Activated CD4-positive, alpha-beta T cell treated with anti-CD3 and anti-CD28 coated beads, Interleukin-2, amount 50 U/mL, for 1 hour (primary cell): ENCODE results near the gene TRIM2.

Experiments used
- DNase-seq: peaks from one replicate; pipeline ENCODE4 v3.0.0-alpha.2; 2020

Gene TRIM2

DNA sequence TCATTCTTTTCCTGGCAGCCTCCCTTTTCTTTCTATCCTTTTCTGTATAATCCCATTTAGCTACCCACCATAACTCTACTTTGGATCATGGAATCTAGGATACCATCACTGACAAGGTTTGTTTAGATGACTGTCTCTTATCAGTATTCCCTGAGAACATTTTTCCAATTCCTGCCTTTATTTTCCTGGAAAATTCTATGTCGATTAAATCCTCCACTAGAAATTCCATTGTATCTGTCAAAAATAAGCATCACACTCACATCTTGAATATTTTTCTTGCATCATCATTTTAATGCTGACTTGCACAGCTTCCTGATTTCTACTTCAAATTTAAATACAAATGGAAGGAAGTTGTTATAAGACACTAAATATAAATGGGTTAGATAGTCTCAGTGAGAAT is 20.2 kb downstream of the TRIM2 start:
- no peak for DNase-seq

DNA sequence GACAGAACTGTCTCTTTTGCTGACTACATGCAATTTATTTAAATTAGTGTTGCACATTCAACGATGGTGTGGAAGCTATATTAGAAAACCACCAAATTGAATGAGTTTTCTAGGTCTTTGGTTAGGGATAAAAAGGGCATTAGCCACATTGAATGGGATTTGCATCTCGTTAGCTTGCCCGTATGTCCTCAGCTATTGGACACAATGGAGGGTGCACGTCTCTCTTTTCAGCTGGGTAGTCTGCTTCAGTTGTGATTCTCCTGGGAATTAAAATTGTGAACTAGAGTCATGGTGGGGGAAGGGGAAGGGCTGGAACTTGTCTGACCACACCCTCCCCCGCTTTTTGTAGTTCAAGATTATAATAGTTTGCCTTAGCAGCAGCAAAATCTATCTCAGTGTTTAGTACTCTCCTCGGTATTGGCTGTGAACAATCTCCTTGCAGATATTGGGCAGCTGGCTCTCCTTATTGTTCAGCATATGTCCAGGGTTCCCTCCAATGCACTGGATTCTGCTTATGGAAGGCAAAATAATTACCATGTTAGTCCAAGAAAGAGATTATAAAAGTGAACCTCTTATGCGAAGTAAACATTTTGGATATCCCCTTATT is 23.3 kb downstream of the TRIM2 start:
- DNase-seq: no peak

DNA sequence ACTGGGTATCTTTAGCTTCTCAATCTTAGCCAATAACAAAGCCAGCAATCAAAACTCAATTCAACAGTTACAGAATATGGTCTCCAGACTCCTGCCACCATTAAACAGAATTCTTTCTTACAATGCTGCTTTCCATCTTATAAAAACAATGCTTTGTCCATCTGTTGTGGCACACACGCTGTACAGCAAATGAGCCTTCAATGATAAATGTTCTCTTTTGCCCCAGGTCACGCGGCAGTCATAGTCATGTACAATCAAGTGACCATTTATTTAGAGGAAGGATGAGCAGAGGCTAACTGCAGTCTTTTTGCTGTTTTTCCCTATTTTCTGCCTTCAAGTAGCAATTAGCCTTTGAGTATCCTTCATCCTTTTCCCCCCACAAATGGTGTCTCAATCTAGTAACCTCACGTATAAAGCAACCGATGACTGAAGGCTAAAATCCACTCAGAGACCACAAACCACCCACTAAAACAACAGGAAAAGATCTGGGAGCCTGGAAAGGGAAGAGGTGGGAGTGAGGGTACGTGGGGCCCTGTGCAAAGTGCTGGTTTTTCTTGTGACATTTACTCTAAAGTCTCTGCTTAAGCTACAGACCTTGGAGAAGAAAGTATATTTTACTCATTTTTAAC is 24.4 kb downstream of the TRIM2 start:
- DNase-seq: no peak

- DNase-seq: no peak
These were observed 25.3 kb downstream of the TRIM2 start for GRCh38 chr4:153229545-153229944.

DNA sequence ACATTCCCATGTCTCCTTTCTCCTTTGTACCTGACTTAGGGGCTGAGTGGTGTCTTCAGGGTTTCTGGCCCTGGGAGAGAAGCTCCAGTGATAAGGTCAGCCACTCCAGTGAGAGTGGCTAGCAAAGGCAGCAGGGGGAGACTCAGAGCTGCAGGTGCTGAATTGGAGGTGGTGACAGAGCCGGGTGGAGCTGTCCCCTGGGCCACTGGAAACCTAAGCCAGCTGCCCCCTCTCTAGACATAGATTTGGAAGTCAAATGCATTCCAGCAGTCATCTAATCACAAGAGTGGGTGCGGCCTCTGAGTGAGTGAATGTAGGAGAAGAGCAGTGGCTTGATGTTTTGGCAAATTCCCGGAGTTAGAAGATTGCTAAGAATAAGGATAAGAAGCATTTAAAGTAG is 28.5 kb downstream of the TRIM2 start:
- DNase-seq: no peak

- DNase-seq: no peak
These were observed 29.6 kb downstream of the TRIM2 start for GRCh38 chr4:153233761-153234371.

DNA sequence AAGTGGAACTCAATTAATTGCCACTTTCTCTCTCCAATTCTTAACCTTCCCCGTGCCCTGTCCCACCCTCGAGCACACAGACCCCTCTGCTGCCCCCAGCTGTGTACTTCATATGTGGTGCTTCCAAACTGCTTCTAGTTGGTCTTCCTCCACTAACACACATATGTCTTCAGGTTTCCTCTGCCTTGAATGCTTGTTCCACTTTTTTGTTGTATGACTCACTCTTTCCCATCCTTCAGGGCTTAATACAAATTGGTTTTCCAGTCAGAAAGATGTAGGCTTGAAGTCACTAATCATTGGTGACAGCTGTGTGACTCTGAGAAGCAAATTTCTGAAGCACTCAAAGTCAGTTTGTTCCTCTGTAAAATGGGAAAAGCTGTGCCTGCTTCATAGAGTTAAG is 30.6 kb downstream of the TRIM2 start:
- no peak for DNase-seq

GRCh38 chr4:153238135-153238919 is 34.1 kb downstream of the TRIM2 start:
- no peak for DNase-seq

DNA sequence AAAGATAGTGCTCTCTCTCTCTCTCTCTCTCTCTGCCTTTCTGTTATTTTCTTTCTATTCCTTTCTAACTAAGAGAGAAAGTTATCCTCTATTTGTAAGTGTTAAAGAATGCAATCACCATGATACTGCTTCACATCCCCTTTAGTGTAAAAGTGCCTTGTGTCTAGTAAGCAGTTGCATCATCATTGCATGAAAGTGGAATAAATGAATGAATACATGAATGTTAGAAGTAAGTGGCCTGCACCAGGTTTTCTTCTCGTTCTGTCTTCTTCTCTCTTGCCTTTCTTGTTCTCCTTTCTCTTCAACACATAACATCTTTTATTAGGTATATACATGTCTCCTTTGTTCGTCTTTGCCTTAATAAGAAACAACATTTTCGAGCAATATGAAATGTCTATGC is 35.2 kb downstream of the TRIM2 start:
- DNase-seq: no peak

DNA sequence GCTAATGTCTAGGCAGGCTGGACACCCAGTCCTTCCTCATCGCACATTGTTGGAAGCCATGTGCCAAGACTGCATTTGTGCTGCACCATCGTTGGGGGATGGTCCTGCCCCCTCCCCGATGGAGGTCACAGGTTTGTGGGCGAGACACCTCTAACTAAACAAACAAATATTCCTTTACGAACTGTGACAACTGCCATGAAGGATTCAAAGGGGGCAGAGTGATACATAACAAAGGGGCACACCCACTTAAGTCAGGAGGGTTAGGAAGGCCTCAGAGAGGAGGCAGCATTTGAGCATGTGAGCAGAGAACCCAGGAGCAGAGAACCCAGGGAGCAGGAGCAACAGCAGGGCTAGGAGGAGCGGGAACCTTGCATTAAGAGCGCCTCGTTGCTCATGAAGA is 37.1 kb downstream of the TRIM2 start:
- no peak for DNase-seq

- no peak for DNase-seq
These were observed 38.0 kb downstream of the TRIM2 start for GRCh38 chr4:153241970-153242838.

GRCh38 chr4:153242839-153243324 is 38.6 kb downstream of the TRIM2 start:
- no peak for DNase-seq

GRCh38 chr4:153243468-153243867 is 39.2 kb downstream of the TRIM2 start:
- no peak for DNase-seq

DNA sequence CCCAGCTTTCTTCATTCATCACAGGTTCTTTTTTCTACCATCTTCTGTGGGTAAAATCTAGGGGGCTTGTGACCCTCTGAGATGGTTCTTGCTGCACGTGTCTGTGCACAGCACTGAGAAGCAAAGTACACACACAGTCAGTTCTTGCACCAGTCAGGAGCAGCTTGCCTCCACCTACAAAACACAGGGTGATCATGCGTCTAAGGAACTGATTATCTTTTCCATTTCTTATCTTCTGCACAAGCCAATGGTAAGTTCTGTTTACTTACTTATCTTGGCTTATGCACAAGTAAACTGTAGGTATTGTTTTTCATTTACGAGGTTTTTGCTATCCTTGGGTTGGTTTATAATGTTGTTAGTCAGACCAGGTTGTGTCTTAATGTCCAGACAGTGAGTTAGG is 40.7 kb downstream of the TRIM2 start:
- DNase-seq: no peak

- no peak for DNase-seq
These were observed 41.5 kb downstream of the TRIM2 start for GRCh38 chr4:153245775-153246174.

- DNase-seq: no peak
These were observed 42.3 kb downstream of the TRIM2 start for GRCh38 chr4:153246446-153247115.

DNA sequence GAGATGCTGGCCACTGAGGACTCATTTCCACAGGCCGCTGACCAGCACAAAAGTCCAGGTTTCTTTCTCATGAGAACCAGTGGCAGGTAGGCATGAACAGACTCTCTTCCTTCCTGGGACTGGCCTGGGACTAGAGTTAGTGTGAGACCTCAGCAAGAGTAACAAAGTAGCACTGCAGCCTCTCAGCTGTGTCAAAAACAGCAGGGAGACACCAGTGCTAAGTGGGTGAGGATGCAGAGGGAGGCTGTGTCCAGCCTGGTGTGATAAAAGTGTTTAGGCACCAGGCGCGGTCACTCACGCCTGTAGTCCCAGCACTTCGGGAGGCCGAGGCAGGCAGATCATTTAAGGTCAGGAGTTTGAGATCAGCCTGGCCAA is 42.9 kb downstream of the TRIM2 start:
- DNase-seq: no peak

DNA sequence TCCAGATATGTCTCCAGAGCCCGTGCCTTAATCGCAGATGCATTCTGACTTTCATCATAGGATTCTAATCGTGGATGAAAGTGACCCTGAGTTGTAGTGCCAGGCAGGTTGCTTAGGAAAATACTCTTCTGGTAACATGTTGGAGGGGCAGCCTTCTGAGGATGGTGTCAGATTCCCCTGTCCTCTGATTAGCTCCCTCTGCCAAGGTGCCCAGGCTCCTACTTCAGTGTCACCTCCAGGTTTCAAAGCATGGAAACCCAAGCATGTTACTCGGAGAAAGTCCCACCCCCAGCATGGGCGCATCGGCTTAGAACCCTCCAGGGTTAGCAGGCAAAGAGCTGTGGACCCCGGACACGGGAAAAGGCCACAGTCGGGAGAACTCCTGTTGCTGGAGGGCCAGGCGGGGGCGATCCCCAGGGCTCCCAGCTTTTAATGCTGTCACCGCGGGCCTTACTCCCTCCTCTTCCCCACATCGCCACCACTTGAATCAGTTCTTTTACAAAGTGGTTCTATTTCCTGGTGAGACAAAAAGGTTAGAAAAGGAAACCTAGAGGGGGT is 44.5 kb downstream of the TRIM2 start:
- DNase-seq: no peak

DNA sequence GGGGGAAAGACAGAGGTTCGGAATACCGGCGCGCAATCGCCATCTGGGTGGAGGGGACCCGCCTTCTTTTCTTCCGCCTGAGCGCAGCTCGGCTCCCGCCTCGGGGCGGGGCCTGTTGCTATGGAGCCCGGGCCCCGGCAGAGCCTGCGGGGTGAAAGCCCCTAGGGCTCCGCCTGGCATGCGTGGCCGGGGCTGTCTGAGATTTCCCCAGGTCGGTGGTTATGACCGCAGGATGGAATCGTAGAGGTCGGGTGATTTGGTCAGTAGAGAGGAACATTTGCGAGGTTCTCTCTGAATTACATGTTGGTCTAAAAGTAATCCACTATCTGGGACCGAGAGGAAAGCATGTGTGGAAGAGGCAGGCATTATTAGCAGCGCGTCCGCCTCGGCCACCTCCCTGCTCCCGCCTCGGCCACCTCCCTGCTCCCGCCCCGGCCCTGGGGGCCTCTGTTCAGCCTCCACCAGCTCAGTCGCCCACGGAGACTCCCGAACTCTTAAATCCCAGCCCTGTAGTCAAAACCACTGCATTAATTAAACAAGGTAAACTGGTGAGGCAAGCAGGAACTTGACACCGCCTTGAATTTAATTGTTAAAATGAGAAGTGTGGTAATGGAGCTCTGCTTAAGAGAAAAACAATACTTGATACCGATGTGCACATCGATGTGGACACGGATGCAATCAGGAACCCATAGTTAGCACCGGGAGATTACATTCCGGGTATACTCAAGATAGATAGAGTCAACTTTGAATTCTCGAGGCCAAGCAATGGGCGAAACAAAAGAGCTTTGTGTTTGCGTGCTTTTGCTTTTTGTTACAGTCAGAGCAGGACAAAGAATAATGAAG is 45.2 kb downstream of the TRIM2 start:
- peak; percentile 79 for DNase-seq

- DNase-seq: no peak
These were observed 47.9 kb downstream of the TRIM2 start for GRCh38 chr4:153252122-153252521.

GRCh38 chr4:153255233-153255632 is 51.0 kb downstream of the TRIM2 start:
- no peak for DNase-seq
